DND-41 (cell line): ENCODE measurements around the gene CHID1.

ENCODE experiments used
- CTCF ChIP-seq: IDR thresholded peaks from 2 replicates; pipeline ENCODE4 v1.5.1; 2012; ENCODE audit warnings: borderline replicate concordance, low read length, moderate library complexity, mild to moderate bottlenecking; ENCODE audit not compliant: poor library complexity, severe bottlenecking; ENCODE audit errors: extremely low read depth
- EZH2 ChIP-seq: IDR thresholded peaks from 3 replicates; pipeline ENCODE4 v1.6.1; 2012; ENCODE audit warnings: borderline replicate concordance, low read depth, mild to moderate bottlenecking, moderate library complexity, low read length, inconsistent platforms; ENCODE audit not compliant: severe bottlenecking

GRCh38 chr11:947744-948143, 37.1 kb upstream of the CHID1 start:
- TF ChIP-seq CTCF (no peak), EZH2 (no peak)
